Keratinocyte (primary cell): ENCODE measurements around the gene SLC35A2.

ENCODE experiments used
- CTCF ChIP-seq, 3 experiments: IDR thresholded peaks in 1 of 3; conservative IDR thresholded peaks in 1 of 3; optimal IDR thresholded peaks in 1 of 3; 2 replicates in 2 of 3; 3 replicates in 1 of 3; pipeline versions ENCODE3 to v1.5.1; 2011; ENCODE audit warnings: low read length in 3 of 3, mild to moderate bottlenecking in 3 of 3, moderate library complexity in 2 of 3, control low read depth in 1 of 3, inconsistent platforms in 1 of 3; ENCODE audit not compliant: insufficient read depth in 2 of 3; ENCODE audit errors: extremely low read depth in 1 of 3
- EZH2 ChIP-seq: IDR thresholded peaks from one replicate; pipeline ENCODE4 v1.6.1; 2012; ENCODE audit warnings: inconsistent platforms, mild to moderate bottlenecking, low read length, moderate library complexity

GRCh38 chrX:48901069-48901468, 10.4 kb downstream of the SLC35A2 start:
- no peak for TF ChIP-seq CTCF (optimal IDR thresholded peaks at IDR 0.05 in 1 of 3, IDR thresholded peaks at IDR 0.05 in 1 of 3, conservative IDR thresholded peaks at IDR 0.05 in 1 of 3; ENCODE audit: extremely low read depth in 1 of 3, insufficient read depth in 2 of 3, low read length in 3 of 3)
- no peak for TF ChIP-seq EZH2
